ENCODE results near the gene RAI14. TPM values are rescaled to one million over a fixed set of nuclear protein-coding genes. Genes with fewer than 3 reads are reported as not detected.

The RAI14 gene
- total and polyA plus RNA-seq, 2 donors (not counting 1 experiment from before 2014, with no cell fraction given): 98.7 to 125 TPM

GRCh38 chr5:34863946-34864345 lies 207.8 kb downstream of the RAI14 start:
- Histone ChIP-seq H3K9ac (ENCODE audit: insufficient read depth, low read length) (no peak overlapping the region), H3K4me2 (ENCODE audit: extremely low read depth, insufficient read depth, low read length) (no peak overlapping the region), H3K36me3 (ENCODE audit: control insufficient read depth, insufficient read depth, low read length) (no peaks in the 10 kb centered on the region), H2AFZ (ENCODE audit: low read length) (no peak overlapping the region), H3K27me3 (ENCODE audit: control insufficient read depth, insufficient read depth, low read length) (no peaks in the 10 kb centered on the region), H3K4me1 (ENCODE audit: control insufficient read depth, extremely low read depth, insufficient read depth, low read length) (no peaks in the 10 kb centered on the region), H3K27ac (ENCODE audit: insufficient read depth, low read length) (no peak overlapping the region), H4K20me1 (ENCODE audit: control insufficient read depth, extremely low read depth, insufficient read depth, low read length) (no peaks in the 10 kb centered on the region), H3K9me3 (ENCODE audit: control insufficient read depth, insufficient read depth, low read depth, low read length) (no peaks in the 10 kb centered on the region), H3K79me2 (ENCODE audit: control insufficient read depth, insufficient read depth, low read length) (no peaks in the 10 kb centered on the region), H3K4me3 (replicated peaks in 1 of 4; ENCODE audit: control extremely low read depth in 1 of 4, insufficient read depth in 1 of 4, low read depth in 3 of 4, low read length in 4 of 4) (no peak overlapping the region)
- TF ChIP-seq EZH2 (IDR thresholded peaks at IDR 0.05; ENCODE audit: low read length, missing control alignments) (no peak), CTCF (conservative IDR thresholded peaks at IDR 0.05 in 1 of 2, IDR thresholded peaks at IDR 0.05 in 1 of 2; ENCODE audit: low read depth in 1 of 2, low read length in 2 of 2) (no peak)
- no peak for DNase-seq (ENCODE audit: low read depth in 2 of 2)

- no peak overlapping the region for H2AFZ ChIP-seq (ENCODE audit: low read length)
- TF ChIP-seq CTCF (conservative IDR thresholded peaks at IDR 0.05 in 1 of 2, IDR thresholded peaks at IDR 0.05 in 1 of 2; ENCODE audit: low read depth in 1 of 2, low read length in 2 of 2): no peak
- no peak for TF ChIP-seq EZH2 (IDR thresholded peaks at IDR 0.05; ENCODE audit: low read length, missing control alignments)
- H3K27me3 ChIP-seq (ENCODE audit: control insufficient read depth, insufficient read depth, low read length): no peaks in the 10 kb centered on the region
- no peak overlapping the region for H3K27ac ChIP-seq (ENCODE audit: insufficient read depth, low read length)
- no peaks in the 10 kb centered on the region for H4K20me1 ChIP-seq (ENCODE audit: control insufficient read depth, extremely low read depth, insufficient read depth, low read length)
- no peaks in the 10 kb centered on the region for H3K9me3 ChIP-seq (ENCODE audit: control insufficient read depth, insufficient read depth, low read depth, low read length)
- H3K4me2 ChIP-seq (ENCODE audit: extremely low read depth, insufficient read depth, low read length): no peak overlapping the region
- no peak overlapping the region for H3K4me3 ChIP-seq (replicated peaks in 1 of 4; ENCODE audit: control extremely low read depth in 1 of 4, insufficient read depth in 1 of 4, low read depth in 3 of 4, low read length in 4 of 4)
- no peak overlapping the region for H3K9ac ChIP-seq (ENCODE audit: insufficient read depth, low read length)
- H3K36me3 ChIP-seq (ENCODE audit: control insufficient read depth, insufficient read depth, low read length): no peaks in the 10 kb centered on the region
- H3K79me2 ChIP-seq (ENCODE audit: control insufficient read depth, insufficient read depth, low read length): no peaks in the 10 kb centered on the region
- no peaks in the 10 kb centered on the region for H3K4me1 ChIP-seq (ENCODE audit: control insufficient read depth, extremely low read depth, insufficient read depth, low read length)
- DNase-seq (ENCODE audit: low read depth in 2 of 2): peak in 1 of 2 donors; percentile 11
Observed at GRCh38 chr5:34865091-34865490, 209.0 kb downstream of the RAI14 start.

GRCh38 chr5:34866989-34867471 lies 210.9 kb downstream of the RAI14 start:
- H3K4me1 ChIP-seq (ENCODE audit: control insufficient read depth, extremely low read depth, insufficient read depth, low read length): no peaks in the 10 kb centered on the region
- no peak for DNase-seq (ENCODE audit: low read depth in 2 of 2)
- H3K9me3 ChIP-seq (ENCODE audit: control insufficient read depth, insufficient read depth, low read depth, low read length): no peaks in the 10 kb centered on the region
- H3K9ac ChIP-seq (ENCODE audit: insufficient read depth, low read length): no peak overlapping the region
- H3K27me3 ChIP-seq (ENCODE audit: control insufficient read depth, insufficient read depth, low read length): no peaks in the 10 kb centered on the region
- TF ChIP-seq EZH2 (IDR thresholded peaks at IDR 0.05; ENCODE audit: low read length, missing control alignments) (no peak), CTCF (conservative IDR thresholded peaks at IDR 0.05 in 1 of 2, IDR thresholded peaks at IDR 0.05 in 1 of 2; ENCODE audit: low read depth in 1 of 2, low read length in 2 of 2) (no peak)
- H4K20me1 ChIP-seq (ENCODE audit: control insufficient read depth, extremely low read depth, insufficient read depth, low read length): no peaks in the 10 kb centered on the region
- H3K27ac ChIP-seq (ENCODE audit: insufficient read depth, low read length): no peak overlapping the region
- H3K36me3 ChIP-seq (ENCODE audit: control insufficient read depth, insufficient read depth, low read length): no peaks in the 10 kb centered on the region
- no peak overlapping the region for H3K4me3 ChIP-seq (replicated peaks in 1 of 4; ENCODE audit: control extremely low read depth in 1 of 4, insufficient read depth in 1 of 4, low read depth in 3 of 4, low read length in 4 of 4)
- no peak overlapping the region for H3K4me2 ChIP-seq (ENCODE audit: extremely low read depth, insufficient read depth, low read length)
- no peak overlapping the region for H2AFZ ChIP-seq (ENCODE audit: low read length)
- H3K79me2 ChIP-seq (ENCODE audit: control insufficient read depth, insufficient read depth, low read length): no peaks in the 10 kb centered on the region
